HG03095 (cell line): ENCODE data around the gene ATP11A.

Experiments
- ATAC-seq: cut with Tn5 transposase; IDR thresholded peaks from one replicate; pipeline ENCODE4 v1.9.1; 2021; ENCODE audit warnings: moderate library complexity; ENCODE audit not compliant: unreplicated experiment

Gene ATP11A

GRCh38 chr13:112689303-112690245 lies at the start of gene ATP11A:
Gene ATP11A, plus strand, starts transcription at chr13:112690038. Its CDS starts 379 bp downstream, at chr13:112690417.
- peak; percentile 51 for ATAC-seq

DNA sequence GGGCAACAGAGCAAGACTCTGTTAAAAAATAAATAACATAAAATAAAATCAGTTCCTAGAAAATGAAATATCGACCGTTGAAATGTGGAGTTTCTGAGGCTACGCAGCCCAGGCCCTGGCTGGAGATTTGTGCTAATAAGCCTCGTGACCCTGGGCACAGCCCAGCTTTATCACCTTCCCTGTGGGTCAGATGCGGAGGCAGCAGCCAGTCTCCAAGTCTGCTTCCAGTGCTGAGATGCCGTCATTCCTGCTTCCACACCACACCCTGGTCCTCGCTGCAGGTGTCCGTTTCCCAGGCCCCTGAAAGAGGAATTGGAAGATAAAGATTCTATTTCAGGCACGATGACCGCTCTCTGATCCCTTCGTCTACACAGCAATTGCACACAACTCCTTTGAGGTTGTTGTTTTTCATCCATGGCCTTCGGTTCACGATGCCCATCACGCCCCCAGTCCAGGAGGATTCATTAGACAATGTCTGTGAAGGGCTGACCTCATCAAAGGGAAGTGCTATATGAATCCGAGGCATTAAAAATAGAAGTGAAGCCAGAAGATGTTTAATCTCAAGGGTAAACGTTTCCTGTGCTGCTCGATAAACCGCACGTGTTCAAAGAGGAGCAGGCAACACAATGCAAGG lies 48.3 kb upstream of the ATP11A start:
- ATAC-seq: no peak

DNA sequence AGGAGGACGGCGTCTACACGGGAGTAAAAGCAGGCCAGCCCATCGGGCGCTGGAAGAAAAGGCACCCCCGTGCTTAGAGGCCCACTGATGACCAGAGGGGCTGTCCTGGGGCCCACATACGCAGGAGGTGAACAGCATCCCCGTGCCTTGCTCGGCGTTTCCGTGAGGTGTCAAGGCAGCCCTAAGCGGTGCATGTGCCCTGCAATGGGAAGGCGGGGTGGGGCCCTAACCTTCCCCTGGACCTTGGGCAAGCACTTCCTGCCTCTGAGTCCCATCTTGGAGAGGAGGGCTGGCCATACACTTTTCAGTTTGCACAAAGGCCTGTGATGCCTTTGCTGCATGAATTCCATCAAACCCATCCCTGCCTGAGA lies 47.8 kb upstream of the ATP11A start:
- no peak for ATAC-seq

- ATAC-seq: no peak
Measured at GRCh38 chr13:112643759-112644459, 45.9 kb upstream of the ATP11A start.

DNA sequence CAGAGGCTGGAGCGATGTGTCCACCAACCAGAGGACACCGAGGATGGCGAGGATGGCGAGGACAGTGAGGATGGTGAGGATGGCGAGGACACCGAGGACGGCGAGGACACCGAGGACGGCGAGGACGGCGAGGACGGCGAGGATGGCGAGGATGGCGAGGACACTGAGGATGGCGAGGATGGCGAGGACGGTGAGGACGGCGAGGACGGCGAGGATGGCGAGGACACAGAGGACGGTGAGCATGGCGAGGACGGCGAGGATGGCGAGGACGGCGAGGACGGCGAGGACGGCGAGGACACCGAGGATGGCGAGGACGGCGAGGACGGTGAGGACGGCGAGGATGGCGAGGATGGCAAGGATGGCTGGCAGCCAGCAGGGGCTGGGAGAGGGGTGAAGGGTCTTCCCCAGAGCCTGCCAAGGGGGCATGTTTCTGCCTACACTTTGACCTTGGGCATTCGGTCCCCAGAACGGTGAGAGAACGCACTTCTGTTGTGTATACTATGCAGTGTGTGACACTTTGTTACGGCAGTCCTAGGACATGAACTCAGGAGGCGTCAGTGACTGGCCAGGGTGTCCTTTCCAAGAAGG lies 44.4 kb upstream of the ATP11A start:
- ATAC-seq: no peak

- no peak for ATAC-seq
Measured at GRCh38 chr13:112647256-112647655, 42.6 kb upstream of the ATP11A start.

GRCh38 chr13:112648101-112648500 lies 41.7 kb upstream of the ATP11A start:
- ATAC-seq: no peak

DNA sequence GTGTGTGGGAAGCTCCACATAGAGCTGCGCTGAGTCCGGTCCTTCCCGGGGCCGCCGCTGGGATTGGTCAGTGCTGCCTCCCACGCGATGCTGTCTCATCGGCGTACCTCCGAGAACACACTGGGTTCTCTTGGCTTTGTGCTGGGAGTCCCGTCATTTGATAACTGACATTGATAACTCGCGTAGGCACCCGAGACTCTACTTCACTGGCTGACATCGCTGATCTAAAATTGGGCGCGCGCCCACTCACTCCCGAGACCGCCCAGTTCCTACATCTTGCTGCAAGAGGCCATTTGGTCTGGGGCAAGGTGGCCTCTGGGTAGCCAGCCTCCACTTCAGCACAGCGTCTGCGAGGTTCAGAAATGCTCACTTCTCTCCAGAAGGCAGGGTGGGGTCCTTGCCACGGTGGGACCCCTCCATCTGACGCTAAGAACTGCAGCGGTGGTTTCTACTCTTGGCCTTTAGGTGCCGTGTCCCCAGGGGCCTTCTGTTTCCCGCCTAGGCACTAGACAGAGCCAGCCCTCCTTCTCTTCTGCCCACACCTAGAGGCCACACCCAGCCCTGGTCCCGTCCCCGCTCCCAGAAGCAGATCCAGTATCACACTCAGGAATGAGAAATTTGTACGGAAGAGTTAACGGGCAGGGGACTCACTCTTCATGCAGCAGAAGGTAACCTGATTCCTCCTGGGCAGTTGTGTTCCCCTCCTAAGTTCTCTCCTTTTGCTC lies 40.7 kb upstream of the ATP11A start:
- no peak for ATAC-seq

DNA sequence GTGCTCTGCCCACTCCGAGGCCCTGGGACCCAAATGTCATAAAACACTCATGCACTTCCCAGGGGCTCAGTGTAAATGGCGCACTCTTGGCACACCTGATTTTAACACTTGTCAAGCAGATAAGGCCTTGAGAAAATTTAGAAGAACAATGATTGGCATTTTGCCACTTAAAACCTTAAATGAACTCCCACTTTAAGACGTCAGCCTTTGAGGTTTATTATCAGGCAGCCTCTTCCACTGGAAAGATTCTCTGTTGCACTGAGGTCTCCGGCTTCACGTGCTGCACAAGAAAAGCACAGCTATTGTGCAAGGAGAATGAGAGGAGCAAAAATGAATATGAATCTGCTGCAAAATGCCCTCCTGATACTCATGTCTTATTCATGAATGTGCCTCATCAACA lies 38.5 kb upstream of the ATP11A start:
- ATAC-seq: no peak

- no peak for ATAC-seq
Measured at GRCh38 chr13:112651750-112652511, 37.9 kb upstream of the ATP11A start.

GRCh38 chr13:112652512-112653070 lies 37.2 kb upstream of the ATP11A start:
- no peak for ATAC-seq

GRCh38 chr13:112653071-112653470 lies 36.8 kb upstream of the ATP11A start:
- no peak for ATAC-seq

- ATAC-seq: no peak
Measured at GRCh38 chr13:112655913-112656312, 33.9 kb upstream of the ATP11A start.

- ATAC-seq: no peak
Measured at GRCh38 chr13:112657850-112658445, 31.9 kb upstream of the ATP11A start.

GRCh38 chr13:112658808-112659207 lies 31.0 kb upstream of the ATP11A start:
- ATAC-seq: no peak

- no peak for ATAC-seq
Measured at GRCh38 chr13:112661291-112661690, 28.5 kb upstream of the ATP11A start.

DNA sequence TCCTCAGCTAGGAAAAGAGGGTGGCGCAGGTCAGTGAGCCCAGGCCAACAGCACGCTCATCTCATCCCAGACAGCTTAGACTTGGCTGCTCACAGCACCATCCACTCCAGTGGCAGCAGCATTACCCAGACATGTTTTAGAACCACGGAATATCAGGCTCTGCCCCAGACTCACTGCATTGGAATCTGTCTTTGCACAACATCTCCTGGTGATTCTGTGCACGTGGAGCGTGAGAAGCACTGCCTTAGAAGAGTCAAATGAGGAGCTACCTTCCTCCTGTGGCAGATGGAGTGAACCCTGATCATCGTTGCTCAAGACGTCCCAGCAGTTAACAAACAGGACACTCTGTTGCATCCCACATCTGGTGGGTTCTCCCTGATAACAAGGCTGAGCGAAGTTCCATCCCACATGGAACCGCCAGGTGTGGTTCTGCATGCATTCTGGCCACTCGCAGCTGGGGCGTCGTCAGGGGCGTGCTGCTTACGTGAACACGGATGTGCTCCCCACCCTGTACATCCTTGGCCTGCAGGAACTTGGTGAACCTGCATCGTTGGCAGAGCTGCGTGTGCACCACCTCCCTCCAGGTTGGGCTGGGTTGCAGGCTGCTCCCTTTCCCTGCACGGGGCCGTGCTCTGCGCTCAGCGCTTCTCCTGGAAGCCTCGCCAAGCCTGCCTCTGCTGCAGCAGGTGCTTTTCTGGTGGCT lies 25.2 kb upstream of the ATP11A start:
- ATAC-seq: no peak

GRCh38 chr13:112668924-112669323 lies 20.9 kb upstream of the ATP11A start:
- no peak for ATAC-seq
